WERI-Rb-1 (cell line): ENCODE results near the gene ABHD17A.

Experiments used
- DNase-seq: peaks from one replicate; pipeline ENCODE4 v3.0.0-alpha.2; 2020
- H3K27ac ChIP-seq: fragments of 250-450 bp; sonication (Bioruptor Pico); 2 replicates; pipeline ENCODE4 v1.5.1; 2020; ENCODE audit warnings: mild to moderate bottlenecking, moderate library complexity
- H3K27me3 ChIP-seq: fragments of 250-450 bp; sonication (Bioruptor Pico); 2 replicates; pipeline ENCODE4 v1.5.1; 2021; ENCODE audit warnings: mild to moderate bottlenecking, low read depth, moderate library complexity; ENCODE audit not compliant: insufficient read depth, severe bottlenecking
- H3K36me3 ChIP-seq: fragments of 250-450 bp; sonication (Bioruptor Pico); 2 replicates; pipeline ENCODE4 v1.5.1; 2020; ENCODE audit warnings: mild to moderate bottlenecking, moderate library complexity
- H3K4me3 ChIP-seq: 2 replicates; pipeline ENCODE4 v1.5.1; 2011; ENCODE audit warnings: low read depth, mild to moderate bottlenecking, control low read depth, low read length
- H3K9me3 ChIP-seq: fragments of 250-450 bp; sonication (Bioruptor Pico); 2 replicates; pipeline ENCODE4 v1.5.1; 2021; ENCODE audit warnings: mild to moderate bottlenecking, moderate library complexity; ENCODE audit not compliant: severe bottlenecking
- TF ChIP-seq, protein P1 (sequence below): IDR thresholded peaks from 2 replicates; pipeline ENCODE4 v1.5.1; 2011; ENCODE audit warnings: low read depth, mild to moderate bottlenecking, control low read depth, inconsistent platforms, low read length

The ABHD17A gene

DNA sequence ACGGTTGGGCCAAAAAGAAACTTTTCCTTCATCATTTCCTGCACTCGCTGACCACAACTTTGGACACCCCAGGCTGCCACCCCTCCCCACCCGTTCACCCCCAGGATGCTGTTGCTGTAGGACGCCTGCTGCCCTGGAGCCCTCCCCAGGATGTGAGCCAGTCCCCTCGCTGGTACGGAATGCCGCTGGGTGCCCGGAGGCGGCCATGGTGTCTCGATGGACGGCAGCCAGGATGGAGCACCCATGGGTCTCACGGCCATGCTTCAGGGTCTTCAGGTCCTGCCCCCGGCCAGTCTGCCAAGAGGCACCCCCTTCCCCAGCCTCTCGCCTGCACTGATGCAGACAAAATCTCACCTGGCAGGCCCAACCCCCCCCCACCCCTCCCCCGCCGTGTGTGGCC, 40.2 kb upstream of the ABHD17A start:
- Histone ChIP-seq H3K9me3 (peaks cover 4% of the 10 kb centered on the region), H3K27me3 (peaks cover 3% of the 10 kb centered on the region), H3K36me3 (peaks cover 35% of the 10 kb centered on the region), H3K4me3 (no peak overlapping the region), H3K27ac (no peak overlapping the region)
- no peak for DNase-seq
- TF ChIP-seq, protein P1, sequence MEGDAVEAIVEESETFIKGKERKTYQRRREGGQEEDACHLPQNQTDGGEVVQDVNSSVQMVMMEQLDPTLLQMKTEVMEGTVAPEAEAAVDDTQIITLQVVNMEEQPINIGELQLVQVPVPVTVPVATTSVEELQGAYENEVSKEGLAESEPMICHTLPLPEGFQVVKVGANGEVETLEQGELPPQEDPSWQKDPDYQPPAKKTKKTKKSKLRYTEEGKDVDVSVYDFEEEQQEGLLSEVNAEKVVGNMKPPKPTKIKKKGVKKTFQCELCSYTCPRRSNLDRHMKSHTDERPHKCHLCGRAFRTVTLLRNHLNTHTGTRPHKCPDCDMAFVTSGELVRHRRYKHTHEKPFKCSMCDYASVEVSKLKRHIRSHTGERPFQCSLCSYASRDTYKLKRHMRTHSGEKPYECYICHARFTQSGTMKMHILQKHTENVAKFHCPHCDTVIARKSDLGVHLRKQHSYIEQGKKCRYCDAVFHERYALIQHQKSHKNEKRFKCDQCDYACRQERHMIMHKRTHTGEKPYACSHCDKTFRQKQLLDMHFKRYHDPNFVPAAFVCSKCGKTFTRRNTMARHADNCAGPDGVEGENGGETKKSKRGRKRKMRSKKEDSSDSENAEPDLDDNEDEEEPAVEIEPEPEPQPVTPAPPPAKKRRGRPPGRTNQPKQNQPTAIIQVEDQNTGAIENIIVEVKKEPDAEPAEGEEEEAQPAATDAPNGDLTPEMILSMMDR: no peak

DNA sequence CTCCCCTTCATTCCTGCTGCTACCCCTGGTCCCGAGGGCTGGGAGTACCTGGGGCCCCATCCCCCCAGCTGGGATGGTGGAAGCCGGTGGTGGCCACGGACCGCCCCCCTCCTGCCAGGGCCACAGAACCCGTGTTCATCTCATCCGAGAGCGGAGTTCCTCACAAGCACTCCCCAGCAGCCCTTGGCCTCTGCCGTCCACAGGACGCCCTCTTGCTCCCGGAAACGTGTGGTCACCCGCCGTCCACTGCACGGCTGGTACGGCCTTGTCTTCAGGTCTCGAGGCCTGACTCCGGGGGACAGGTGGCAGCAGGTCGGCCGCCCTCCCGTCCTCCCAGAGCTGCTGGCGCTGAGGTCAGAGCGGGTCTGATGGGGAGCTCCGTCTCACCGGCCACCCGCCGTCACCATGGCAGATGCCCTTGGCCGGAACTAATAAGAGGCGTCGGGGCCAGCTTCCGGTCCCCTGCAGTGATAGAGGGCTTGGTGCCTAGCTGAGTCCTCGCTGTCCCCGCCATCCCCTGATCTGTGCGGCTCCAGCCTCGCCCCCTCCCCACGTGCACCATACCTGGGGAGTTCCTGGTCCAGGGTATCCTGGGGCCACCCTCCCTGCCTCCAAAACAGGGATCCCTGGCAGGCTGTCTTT, 39.1 kb upstream of the ABHD17A start:
- H3K4me3 ChIP-seq: no peak overlapping the region
- peaks cover 4% of the 10 kb centered on the region for H3K9me3 ChIP-seq
- no peak for DNase-seq
- TF ChIP-seq, protein P1: no peak
- peaks cover 43% of the 10 kb centered on the region for H3K36me3 ChIP-seq
- no peak overlapping the region for H3K27ac ChIP-seq
- H3K27me3 ChIP-seq: peaks cover 3% of the 10 kb centered on the region

DNA sequence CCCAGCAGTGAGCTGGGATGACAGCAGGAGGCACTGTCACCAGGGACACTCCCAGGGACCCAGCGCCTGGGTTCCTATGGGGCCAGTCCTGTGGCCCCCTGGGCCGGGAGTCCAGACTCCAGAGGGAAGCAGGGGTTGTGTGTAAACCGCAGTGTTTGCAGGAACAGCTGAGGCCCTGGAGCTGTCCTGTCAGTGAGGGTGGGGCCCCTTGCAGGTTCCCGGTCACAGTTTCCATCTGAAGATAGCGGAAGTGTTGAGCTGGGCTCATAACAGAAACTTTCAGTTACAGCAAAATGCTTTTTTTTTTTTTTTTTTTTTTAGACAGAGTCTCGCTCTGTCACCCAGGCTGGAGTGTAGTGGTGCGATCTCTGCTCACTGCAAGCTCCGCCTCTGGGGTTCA, 38.0 kb upstream of the ABHD17A start:
- TF ChIP-seq, protein P1: no peak
- H3K9me3 ChIP-seq: peaks cover 4% of the 10 kb centered on the region
- peaks cover 49% of the 10 kb centered on the region for H3K36me3 ChIP-seq
- no peaks in the 10 kb centered on the region for H3K27me3 ChIP-seq
- no peak overlapping the region for H3K27ac ChIP-seq
- no peak overlapping the region for H3K4me3 ChIP-seq
- DNase-seq: no peak

DNA sequence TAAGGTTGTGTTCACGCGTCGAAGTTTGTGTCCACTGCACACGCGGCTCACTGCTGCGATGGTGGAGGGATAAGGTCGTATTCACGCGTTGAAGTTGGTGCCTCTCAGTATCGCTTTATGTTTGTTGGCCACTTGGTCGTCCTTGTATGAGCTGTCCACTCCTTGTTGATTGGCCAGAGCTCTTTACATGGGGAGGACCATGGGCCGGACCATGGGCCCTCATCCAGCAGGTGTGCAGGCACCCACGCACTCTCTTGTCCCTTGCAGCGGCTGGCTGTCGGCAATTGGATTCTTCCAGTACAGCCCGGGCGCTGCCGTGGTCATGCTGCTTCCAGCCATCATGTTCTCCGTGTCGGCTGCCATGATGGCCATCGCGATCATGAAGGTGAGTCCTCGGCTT, 37.5 kb upstream of the ABHD17A start:
- DNase-seq: no peak
- Histone ChIP-seq H3K9me3 (peaks cover 2% of the 10 kb centered on the region), H3K27me3 (no peaks in the 10 kb centered on the region), H3K27ac (no peak overlapping the region), H3K36me3 (peaks cover 54% of the 10 kb centered on the region), H3K4me3 (no peak overlapping the region)
- TF ChIP-seq, protein P1: no peak

DNA sequence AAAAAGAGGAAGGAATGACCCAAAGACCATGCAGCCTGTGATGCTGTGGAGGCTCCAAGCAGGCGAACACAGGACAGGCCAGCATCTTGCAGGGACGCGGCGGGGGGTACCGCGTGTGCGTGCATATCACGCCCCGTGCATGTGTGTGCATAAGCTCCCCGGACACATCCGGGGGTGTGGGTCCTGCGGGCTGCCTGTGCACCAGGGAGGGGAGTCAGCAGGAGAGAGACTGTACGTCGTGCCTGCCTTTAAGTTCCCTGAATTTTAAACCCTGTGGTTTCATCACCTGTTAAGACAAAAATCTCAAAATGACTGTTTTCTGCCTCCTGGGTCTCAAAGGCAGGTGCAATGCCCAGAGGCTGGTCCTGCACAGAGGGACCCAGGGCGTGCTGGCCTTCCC, 36.5 kb upstream of the ABHD17A start:
- DNase-seq: no peak
- H3K27ac ChIP-seq: no peak overlapping the region
- no peak overlapping the region for H3K4me3 ChIP-seq
- no peaks in the 10 kb centered on the region for H3K9me3 ChIP-seq
- H3K27me3 ChIP-seq: no peaks in the 10 kb centered on the region
- peaks cover 58% of the 10 kb centered on the region for H3K36me3 ChIP-seq
- TF ChIP-seq, protein P1: no peak

DNA sequence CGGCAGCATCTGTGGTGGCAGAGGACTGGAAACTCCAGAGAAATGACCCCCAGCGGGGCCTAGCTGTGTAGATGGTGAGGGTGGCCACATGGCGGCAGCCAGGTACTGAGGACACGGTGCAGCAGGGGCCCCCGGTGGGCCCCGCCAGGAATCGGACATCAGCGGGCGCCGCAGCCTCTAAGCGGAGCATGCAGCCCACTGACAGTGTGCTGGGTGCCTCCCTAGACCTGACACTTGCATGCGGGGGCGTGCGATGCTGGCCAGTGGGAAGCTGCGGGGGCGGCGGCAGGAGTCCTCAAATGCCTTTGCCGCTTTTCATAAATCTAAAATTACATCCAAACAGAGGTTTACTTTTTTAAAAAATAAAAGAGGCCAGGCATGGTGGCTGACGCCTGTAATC, 36.0 kb upstream of the ABHD17A start:
- H3K36me3 ChIP-seq: peaks cover 60% of the 10 kb centered on the region
- TF ChIP-seq, protein P1: no peak
- no peak overlapping the region for H3K4me3 ChIP-seq
- no peak for DNase-seq
- no peaks in the 10 kb centered on the region for H3K9me3 ChIP-seq
- H3K27ac ChIP-seq: no peak overlapping the region
- no peaks in the 10 kb centered on the region for H3K27me3 ChIP-seq
